OCI-LY7 (cell line): ENCODE measurements around the gene CCN6. TPM values are rescaled to one million over a fixed set of nuclear protein-coding genes. Genes with fewer than 3 reads are reported as not detected.

Source experiments
- BruUV-seq: library from RNA; stranded (reverse); fragments of 400-500 nt; replicated peaks from 2 replicates; lab custom pipeline; 2021; lab: Mats Ljungman, UMichigan
- CTCF ChIA-PET: fragments of 300-600 bp; sonication (Branson Sonifier 250); formaldehyde crosslinking; loops from one replicate; lab custom pipeline; 2022; ENCODE audit warnings: antibody characterized with exemption; ENCODE audit not compliant: unreplicated experiment; lab: Charles Lee
- POLR2A ChIA-PET: fragments of 300-600 bp; sonication (Branson Sonifier 250); formaldehyde crosslinking; loops from one replicate; lab custom pipeline; 2022; ENCODE audit warnings: antibody characterized with exemption; lab: Charles Lee
- DNase-seq: peaks from one replicate; pipeline ENCODE4 v3.0.0-alpha.2; 2015; ENCODE audit warnings: low spot score
- H2AFZ ChIP-seq: fragments of 200-600 bp; sonication (generic), shearing (Covaris generic); 2 replicates; pipeline ENCODE4 v1.6.1; 2014; ENCODE audit warnings: mild to moderate bottlenecking, antibody characterized with exemption, low read length, moderate library complexity
- H3K27ac ChIP-seq: fragments of 200-600 bp; sonication (generic); 2 replicates; pipeline ENCODE4 v1.5.1; 2014; ENCODE audit warnings: mixed run types, low read depth, mild to moderate bottlenecking, moderate library complexity, low read length, inconsistent platforms; ENCODE audit not compliant: poor library complexity, severe bottlenecking
- H3K36me3 ChIP-seq: fragments of 200-600 bp; sonication (generic); 2 replicates; pipeline ENCODE4 v1.6.1; 2014; ENCODE audit warnings: mild to moderate bottlenecking, antibody characterized with exemption, low read length, moderate library complexity, mixed read lengths; ENCODE audit not compliant: insufficient read depth
- H3K4me1 ChIP-seq: fragments of 200-600 bp; sonication (generic); 2 replicates; pipeline ENCODE4 v1.5.1; 2014; ENCODE audit warnings: mild to moderate bottlenecking, low read length; ENCODE audit not compliant: insufficient read depth, poor library complexity, severe bottlenecking
- H3K4me2 ChIP-seq: fragments of 200-600 bp; sonication (generic); 2 replicates; pipeline ENCODE4 v1.6.1; 2014; ENCODE audit warnings: mild to moderate bottlenecking, low read length
- H3K4me3 ChIP-seq: fragments of 200-600 bp; sonication (generic); 2 replicates; pipeline ENCODE4 v1.5.1; 2014; ENCODE audit warnings: mild to moderate bottlenecking, low read depth, low read length; ENCODE audit not compliant: poor library complexity, severe bottlenecking
- H3K79me2 ChIP-seq: fragments of 200-600 bp; sonication (generic); 2 replicates; pipeline ENCODE4 v1.6.1; 2016; ENCODE audit warnings: low read depth, mild to moderate bottlenecking, low read length, moderate library complexity, mixed read lengths; ENCODE audit not compliant: insufficient read depth
- H3K9me2 ChIP-seq: fragments of 200-600 bp; sonication (generic); 2 replicates; pipeline ENCODE4 v1.6.1; 2016; ENCODE audit warnings: mild to moderate bottlenecking, low read length, mixed read lengths; ENCODE audit not compliant: insufficient read depth
- H3K9me3 ChIP-seq: fragments of 200-600 bp; sonication (generic); 2 replicates; pipeline ENCODE4 v1.6.1; 2014; ENCODE audit warnings: mild to moderate bottlenecking, mixed run types, low read length, mixed read lengths
- H4K20me1 ChIP-seq: fragments of 200-600 bp; sonication (generic); 2 replicates; pipeline ENCODE4 v1.6.1; 2014; ENCODE audit warnings: mild to moderate bottlenecking, antibody characterized with exemption, low read length, moderate library complexity, mixed read lengths; ENCODE audit not compliant: insufficient read depth
- EZH2phosphoT487 ChIP-seq: fragments of 200-600 bp; sonication (generic); IDR thresholded peaks from 2 replicates; pipeline ENCODE4 v1.6.1; 2018; ENCODE audit warnings: low read depth, borderline replicate concordance, mild to moderate bottlenecking, mixed run types, antibody characterized with exemption, low read length, moderate library complexity, mixed read lengths
- intact Hi-C: fragments of 100-400 bp; cut with micrococcal nuclease; formaldehyde crosslinking; loops from one replicate; pipeline ENCODE4 v1.10.0; 2022; ENCODE audit not compliant: unreplicated experiment
- total RNA-seq, 2 experiments: library from RNA; depleted of rRNA in 1 of 2; stranded (reverse); fragments of >200 nt in 1 of 2; shearing (Covaris generic) in 1 of 2; gene quantifications; 2 replicates each; pipeline ENCODE4 v1.2.3, GENCODE V29; 2014 to 2022
- TF ChIP-seq, protein P1 (sequence below): fragments of 200-600 bp; sonication (generic); conservative IDR thresholded peaks from 2 replicates; pipeline ENCODE4 v1.5.1; 2014; ENCODE audit warnings: mild to moderate bottlenecking, antibody characterized with exemption, low read length, moderate library complexity, mixed read lengths

The CCN6 gene
- total RNA-seq, 2 experiments from 2014 or later = not detected

DNA sequence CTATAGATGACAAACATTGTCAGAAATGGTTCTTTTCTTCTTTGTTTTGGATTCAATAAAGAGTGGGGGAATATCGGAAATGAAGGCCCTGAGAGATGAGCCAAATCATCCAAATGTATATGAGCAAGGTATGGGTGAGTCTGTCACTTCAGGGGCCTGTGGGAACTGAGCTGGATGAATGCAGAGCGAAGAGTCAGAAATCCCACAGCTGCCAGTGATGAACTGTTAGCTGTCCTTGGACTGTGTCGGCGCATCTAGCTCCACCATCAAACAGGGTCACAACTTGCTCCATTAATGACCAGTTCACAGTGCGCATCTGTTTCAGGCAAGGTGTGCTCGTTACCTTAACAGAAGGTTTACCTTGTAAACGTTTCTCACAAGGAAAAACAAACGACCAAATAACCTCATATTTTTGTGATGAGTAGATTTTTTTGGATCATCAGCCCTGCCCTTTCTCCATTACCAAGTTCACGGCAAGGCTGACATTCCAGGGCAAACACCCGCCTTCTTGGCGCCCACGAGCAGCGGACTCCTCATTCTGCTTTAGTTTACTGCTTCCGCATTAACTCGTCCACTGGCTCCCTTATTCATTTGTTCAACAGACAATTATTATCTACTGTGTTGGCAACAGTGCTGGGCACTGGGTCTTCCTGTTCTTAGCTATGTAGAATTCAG, 15.0 kb upstream of the CCN6 start:
- ChIA-PET POLR2A (interaction anchor here (0.6 to 0.7 kb wide), 2 partner anchors 36 to 233 kb away, joined by 3 read pairs; no protein-coding TSS in a partner anchor), CTCF (interaction anchor here (0.5 kb wide), 1 partner anchor 361 kb away, joined by 3 read pairs; no protein-coding TSS in a partner anchor)
- peaks cover 6% of the 10 kb centered on the region for H3K4me1 ChIP-seq
- H3K9me3 ChIP-seq = no peaks in the 10 kb centered on the region; the same call in 1 of the 2 replicates
- no peaks in the 10 kb centered on the region for H4K20me1 ChIP-seq
- no peak for DNase-seq
- no TSS peak for BruUV-seq
- no peak overlapping the region for H2AFZ ChIP-seq
- intact Hi-C loops = no loop called here
- no peaks in the 10 kb centered on the region for H3K79me2 ChIP-seq
- no peak overlapping the region for H3K27ac ChIP-seq
- no peaks in the 10 kb centered on the region; the same call in 1 of the 2 replicates for H3K9me2 ChIP-seq
- H3K4me3 ChIP-seq = no peak overlapping the region
- no peak overlapping the region for H3K4me2 ChIP-seq
- H3K36me3 ChIP-seq = no peaks in the 10 kb centered on the region
- TF ChIP-seq, protein P1, sequence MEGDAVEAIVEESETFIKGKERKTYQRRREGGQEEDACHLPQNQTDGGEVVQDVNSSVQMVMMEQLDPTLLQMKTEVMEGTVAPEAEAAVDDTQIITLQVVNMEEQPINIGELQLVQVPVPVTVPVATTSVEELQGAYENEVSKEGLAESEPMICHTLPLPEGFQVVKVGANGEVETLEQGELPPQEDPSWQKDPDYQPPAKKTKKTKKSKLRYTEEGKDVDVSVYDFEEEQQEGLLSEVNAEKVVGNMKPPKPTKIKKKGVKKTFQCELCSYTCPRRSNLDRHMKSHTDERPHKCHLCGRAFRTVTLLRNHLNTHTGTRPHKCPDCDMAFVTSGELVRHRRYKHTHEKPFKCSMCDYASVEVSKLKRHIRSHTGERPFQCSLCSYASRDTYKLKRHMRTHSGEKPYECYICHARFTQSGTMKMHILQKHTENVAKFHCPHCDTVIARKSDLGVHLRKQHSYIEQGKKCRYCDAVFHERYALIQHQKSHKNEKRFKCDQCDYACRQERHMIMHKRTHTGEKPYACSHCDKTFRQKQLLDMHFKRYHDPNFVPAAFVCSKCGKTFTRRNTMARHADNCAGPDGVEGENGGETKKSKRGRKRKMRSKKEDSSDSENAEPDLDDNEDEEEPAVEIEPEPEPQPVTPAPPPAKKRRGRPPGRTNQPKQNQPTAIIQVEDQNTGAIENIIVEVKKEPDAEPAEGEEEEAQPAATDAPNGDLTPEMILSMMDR = no peak
- no peak for TF ChIP-seq EZH2phosphoT487

DNA sequence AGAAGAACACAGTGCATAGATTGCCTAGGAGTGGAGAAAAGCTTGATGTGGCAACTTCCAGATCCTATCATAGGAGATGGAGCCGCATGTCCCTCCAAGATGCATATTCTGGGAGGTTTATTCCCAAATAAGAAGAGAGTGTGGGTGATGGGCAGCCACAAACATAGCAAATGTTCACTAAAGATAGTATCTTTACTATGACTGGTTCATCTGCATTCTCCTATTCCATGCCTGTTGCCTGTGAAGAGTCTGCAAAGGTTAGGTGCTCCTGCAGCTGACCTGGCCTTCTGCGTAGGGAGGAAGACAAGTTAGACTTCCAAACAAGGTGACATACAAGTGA, 14.5 kb upstream of the CCN6 start:
- Histone ChIP-seq H4K20me1 (no peaks in the 10 kb centered on the region), H3K9me3 (no peaks in the 10 kb centered on the region; the same call in 1 of the 2 replicates), H3K9me2 (no peaks in the 10 kb centered on the region; the same call in 1 of the 2 replicates), H3K4me3 (no peak overlapping the region), H3K4me2 (no peak overlapping the region), H3K79me2 (no peaks in the 10 kb centered on the region), H3K36me3 (no peaks in the 10 kb centered on the region), H3K4me1 (peaks cover 6% of the 10 kb centered on the region), H3K27ac (no peak overlapping the region), H2AFZ (no peak overlapping the region)
- ChIA-PET CTCF (interaction anchor here (0.7 kb wide), 1 partner anchor 112 kb away, joined by 3 read pairs; no protein-coding TSS in a partner anchor), POLR2A (interaction anchor here (0.6 to 0.7 kb wide), 2 partner anchors 35 to 233 kb away, joined by 3 read pairs; no protein-coding TSS in a partner anchor)
- TF ChIP-seq, protein P1 = no peak
- no peak for TF ChIP-seq EZH2phosphoT487
- intact Hi-C loops = no loop called here
- no peak for DNase-seq
- no TSS peak for BruUV-seq

DNA sequence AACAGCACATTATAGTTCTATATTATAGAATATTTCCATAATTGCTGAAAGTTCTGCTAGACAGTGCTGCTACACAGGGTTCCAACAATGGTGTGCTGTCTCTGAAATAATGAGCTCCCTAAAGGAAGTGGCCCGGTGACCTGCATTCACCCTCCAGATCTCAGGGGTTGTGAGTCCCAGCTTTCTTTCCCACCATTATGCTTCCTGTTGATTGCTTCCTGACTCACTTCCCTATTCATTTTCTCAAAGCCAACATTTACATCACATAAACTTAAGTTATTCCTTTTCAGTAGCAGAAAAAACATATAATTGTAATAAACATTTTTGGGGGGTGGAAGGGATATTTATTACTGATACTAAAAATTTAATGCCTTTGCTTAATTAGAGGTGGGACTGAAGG, 12.9 kb upstream of the CCN6 start:
- no TSS peak for BruUV-seq
- H3K27ac ChIP-seq = no peak overlapping the region
- POLR2A ChIA-PET = interaction anchor here (0.7 to 1.2 kb wide), 5 partner anchors 9 to 782 kb away, joined by 3 to 5 read pairs (median 3); a partner anchor contains a TSS

More for the DNA sequence above, 12.9 kb upstream of the CCN6 start:
- Histone ChIP-seq H3K36me3 (no peaks in the 10 kb centered on the region), H3K9me3 (no peaks in the 10 kb centered on the region; the same call in 1 of the 2 replicates), H3K9me2 (no peaks in the 10 kb centered on the region; the same call in 1 of the 2 replicates), H3K4me1 (peaks cover 6% of the 10 kb centered on the region), H4K20me1 (no peaks in the 10 kb centered on the region), H3K4me3 (no peak overlapping the region), H3K4me2 (no peak overlapping the region), H3K79me2 (no peaks in the 10 kb centered on the region), H2AFZ (no peak overlapping the region)
- DNase-seq = no peak
- CTCF ChIA-PET = interaction anchor here (2.0 kb wide), 1 partner anchor 46 kb away, joined by 5 read pairs; the partner anchor contains the start of genes FAM229B and TUBE1
- intact Hi-C loops = loop anchor here (5.0 to 10.0 kb wide), 2 partner anchors 559 to 986 kb away; partner anchors contain the start of gene REV3L
- TF ChIP-seq, protein P1 = no peak
- no peak for TF ChIP-seq EZH2phosphoT487
